HG03045 (cell line): Measurements from ENCODE around the gene GPATCH2L.

ENCODE experiments used
- ATAC-seq: cut with Tn5 transposase; IDR thresholded peaks from one replicate; pipeline ENCODE4 v1.9.1; 2021; ENCODE audit warnings: mild to moderate bottlenecking, moderate library complexity; ENCODE audit not compliant: unreplicated experiment

The GPATCH2L gene

GRCh38 chr14:76253111-76253510 is 101.4 kb downstream of the GPATCH2L start:
- ATAC-seq: no peak

- no peak for ATAC-seq
These were observed 104.8 kb downstream of the GPATCH2L start for GRCh38 chr14:76256545-76256944.

GRCh38 chr14:76257111-76257803 is 105.5 kb downstream of the GPATCH2L start:
- ATAC-seq: no peak

- ATAC-seq: no peak
These were observed 106.2 kb downstream of the GPATCH2L start for GRCh38 chr14:76257842-76258397.

GRCh38 chr14:76259029-76259735 is 107.5 kb downstream of the GPATCH2L start:
- no peak for ATAC-seq

GRCh38 chr14:76260749-76261148 is 109.0 kb downstream of the GPATCH2L start:
- ATAC-seq: no peak

- no peak for ATAC-seq
These were observed 109.7 kb downstream of the GPATCH2L start for GRCh38 chr14:76261371-76261811.

GRCh38 chr14:76262641-76263040 is 110.9 kb downstream of the GPATCH2L start:
- no peak for ATAC-seq
